WTC11 (cell line): Measurements from ENCODE around the gene GRM4. TPM values are rescaled to one million over a fixed set of nuclear protein-coding genes. Genes with fewer than 3 reads are reported as not detected.

Experiments used
- ATAC-seq: fragments of 200-7000 bp; cut with Tn5 transposase; 2 replicates; pipeline ENCODE4 v1.10.0; 2021; ENCODE audit warnings: mild to moderate bottlenecking, moderate library complexity
- CTCF ChIA-PET: fragments of 300-600 bp; sonication (Branson Sonifier 250); formaldehyde crosslinking; loops from one replicate; lab custom pipeline; 2021; ENCODE audit warnings: antibody characterized with exemption; lab: Charles Lee
- POLR2A ChIA-PET: fragments of 350-600 bp; sonication (Branson Sonifier 250); formaldehyde crosslinking; loops from one replicate; lab custom pipeline; 2021; ENCODE audit warnings: antibody characterized with exemption; lab: Charles Lee
- DNase-seq: peaks from one replicate; pipeline ENCODE4 v3.0.0; 2021; ENCODE audit warnings: low spot score
- H3K27ac Mint-ChIP-seq: 2 replicates; pipeline ENCODE4 v1.8.0; 2021; ENCODE audit warnings: mixed read lengths
- H3K27me3 Mint-ChIP-seq: 2 replicates; pipeline ENCODE4 v1.8.0; 2021; ENCODE audit warnings: low read depth, mild to moderate bottlenecking, moderate library complexity, mixed read lengths
- H3K36me3 Mint-ChIP-seq: 2 replicates; pipeline ENCODE4 v1.8.0; 2021; ENCODE audit warnings: mixed read lengths
- H3K4me1 Mint-ChIP-seq: 2 replicates; pipeline ENCODE4 v1.8.0; 2022; ENCODE audit warnings: mixed read lengths
- H3K4me3 Mint-ChIP-seq: 2 replicates; pipeline ENCODE4 v1.8.0; 2021; ENCODE audit warnings: mild to moderate bottlenecking, moderate library complexity, mixed read lengths
- H3K9me3 Mint-ChIP-seq: 2 replicates; pipeline ENCODE4 v1.8.0; 2021; ENCODE audit warnings: mixed read lengths
- FOXK1 ChIP-seq: sonication (generic); formaldehyde crosslinking; IDR thresholded peaks from 2 replicates; pipeline ENCODE4 v1.8.0; 2022; ENCODE audit warnings: mild to moderate bottlenecking, moderate library complexity, missing genetic modification reagents
- NR1H2 ChIP-seq: sonication (generic); formaldehyde crosslinking; IDR thresholded peaks from 2 replicates; pipeline ENCODE4 v1.9.0; 2021; ENCODE audit warnings: mild to moderate bottlenecking, moderate library complexity, missing genetic modification reagents
- NR2C2 ChIP-seq: sonication (generic); formaldehyde crosslinking; IDR thresholded peaks from 2 replicates; pipeline ENCODE4 v1.8.0; 2022; ENCODE audit warnings: mild to moderate bottlenecking, missing genetic modification reagents
- NR3C1 ChIP-seq: sonication (generic); formaldehyde crosslinking; conservative IDR thresholded peaks from 2 replicates; pipeline ENCODE4 v1.8.1; 2023; ENCODE audit warnings: low read depth, mild to moderate bottlenecking, missing genetic modification reagents
- PRRX2 ChIP-seq: fragments of 250-450 bp; sonication (Bioruptor Pico); IDR thresholded peaks from 2 replicates; pipeline ENCODE4 v1.8.0; 2021; ENCODE audit warnings: mild to moderate bottlenecking
- RORB ChIP-seq: fragments of 250-450 bp; sonication (Bioruptor Pico); IDR thresholded peaks from 2 replicates; pipeline ENCODE4 v1.9.0; 2021; ENCODE audit warnings: mild to moderate bottlenecking
- SMAD4 ChIP-seq: sonication (generic); formaldehyde crosslinking; IDR thresholded peaks from 2 replicates; pipeline ENCODE4 v1.8.0; 2022; ENCODE audit warnings: mild to moderate bottlenecking, missing genetic modification reagents
- ZNF121 ChIP-seq: sonication (generic); formaldehyde crosslinking; IDR thresholded peaks from 2 replicates; pipeline ENCODE4 v1.8.0; 2023; ENCODE audit warnings: missing genetic modification reagents
- ZNF138 ChIP-seq: sonication (generic); formaldehyde crosslinking; conservative IDR thresholded peaks from 2 replicates; pipeline ENCODE4 v1.8.1; 2022; ENCODE audit warnings: mild to moderate bottlenecking, moderate library complexity, missing genetic modification reagents
- total RNA-seq: library from RNA; stranded (reverse); gene quantifications from 3 replicates; pipeline ENCODE4 v1.2.3, GENCODE V29; 2021
- TF ChIP-seq, protein P1 (sequence below): fragments of 200-600 bp; IDR thresholded peaks from 2 replicates; pipeline ENCODE4 v1.8.0; 2022; ENCODE audit warnings: antibody characterized with exemption
- TF ChIP-seq, protein P2 (sequence below): sonication (generic); formaldehyde crosslinking; IDR thresholded peaks from 2 replicates; pipeline ENCODE4 v1.8.1; 2023; ENCODE audit warnings: mild to moderate bottlenecking, missing genetic modification reagents, borderline replicate concordance
- TF ChIP-seq, protein P3 (sequence below): fragments of 250-450 bp; sonication (Bioruptor Pico); conservative IDR thresholded peaks from 2 replicates; pipeline ENCODE4 v1.9.0; 2021; ENCODE audit warnings: mild to moderate bottlenecking
- TF ChIP-seq, protein P4 (sequence below): sonication (generic); formaldehyde crosslinking; IDR thresholded peaks from 2 replicates; pipeline ENCODE4 v1.8.1; 2023; ENCODE audit warnings: mild to moderate bottlenecking, missing genetic modification reagents
- TF ChIP-seq, protein P5 (sequence below): sonication (generic); formaldehyde crosslinking; IDR thresholded peaks from 2 replicates; pipeline ENCODE4 v1.8.1; 2023; ENCODE audit warnings: mild to moderate bottlenecking, missing genetic modification reagents, moderate library complexity
- TF ChIP-seq, protein P6 (sequence below): sonication (generic); formaldehyde crosslinking; IDR thresholded peaks from 2 replicates; pipeline ENCODE4 v1.8.0; 2022; ENCODE audit warnings: mild to moderate bottlenecking, missing genetic modification reagents

GRM4 gene
- total RNA-seq, 1 experiment from 2014 or later = 34.5 TPM

DNA sequence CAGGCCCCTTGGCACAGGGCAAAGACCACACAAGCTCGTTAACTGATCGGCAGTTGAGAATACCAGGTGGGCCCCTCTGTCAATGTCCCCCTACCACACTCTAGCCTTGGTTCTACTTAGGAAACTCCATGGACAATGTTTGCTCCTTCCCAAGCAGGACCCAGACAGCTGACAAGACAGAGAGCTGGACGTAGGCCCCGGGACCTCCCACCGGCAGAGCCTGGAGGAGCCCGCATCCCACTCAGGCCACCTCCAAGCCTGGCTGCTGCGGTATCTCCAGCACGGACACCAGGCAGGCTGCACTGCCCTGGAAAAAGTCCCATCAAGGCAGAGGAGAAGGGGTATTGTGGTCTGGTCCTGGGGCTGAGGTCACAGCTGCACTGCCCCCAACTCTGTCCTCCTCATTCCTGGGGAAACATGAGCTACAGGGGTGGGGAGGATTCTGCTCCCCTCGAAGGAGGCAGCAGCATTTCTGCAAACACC is 6.2 kb upstream of the GRM4 start:
- DNase-seq (peak; percentile 8), ATAC-seq (no peak)
- Mint-ChIP-seq H3K9me3 (no peaks in the 10 kb centered on the region), H3K36me3 (no peaks in the 10 kb centered on the region), H3K27ac (no peak overlapping the region), H3K4me1 (peaks cover 63% of the 10 kb centered on the region), H3K27me3 (peaks cover 68% of the 10 kb centered on the region), H3K4me3 (no peak overlapping the region)
- ChIA-PET POLR2A (interaction anchor here (0.6 kb wide), 1 partner anchor 174 kb away, joined by 4 read pairs; no protein-coding TSS in a partner anchor), CTCF (interaction anchor here (0.5 to 8.8 kb wide), 13 partner anchors 10 to 381 kb away, joined by 3 to 187 read pairs (median 5); no protein-coding TSS in a partner anchor)
- TF ChIP-seq NR3C1 (CRISPR knock-in tag) = no peak
- TF ChIP-seq ZNF138 (CRISPR knock-in tag) = no peak

DNA sequence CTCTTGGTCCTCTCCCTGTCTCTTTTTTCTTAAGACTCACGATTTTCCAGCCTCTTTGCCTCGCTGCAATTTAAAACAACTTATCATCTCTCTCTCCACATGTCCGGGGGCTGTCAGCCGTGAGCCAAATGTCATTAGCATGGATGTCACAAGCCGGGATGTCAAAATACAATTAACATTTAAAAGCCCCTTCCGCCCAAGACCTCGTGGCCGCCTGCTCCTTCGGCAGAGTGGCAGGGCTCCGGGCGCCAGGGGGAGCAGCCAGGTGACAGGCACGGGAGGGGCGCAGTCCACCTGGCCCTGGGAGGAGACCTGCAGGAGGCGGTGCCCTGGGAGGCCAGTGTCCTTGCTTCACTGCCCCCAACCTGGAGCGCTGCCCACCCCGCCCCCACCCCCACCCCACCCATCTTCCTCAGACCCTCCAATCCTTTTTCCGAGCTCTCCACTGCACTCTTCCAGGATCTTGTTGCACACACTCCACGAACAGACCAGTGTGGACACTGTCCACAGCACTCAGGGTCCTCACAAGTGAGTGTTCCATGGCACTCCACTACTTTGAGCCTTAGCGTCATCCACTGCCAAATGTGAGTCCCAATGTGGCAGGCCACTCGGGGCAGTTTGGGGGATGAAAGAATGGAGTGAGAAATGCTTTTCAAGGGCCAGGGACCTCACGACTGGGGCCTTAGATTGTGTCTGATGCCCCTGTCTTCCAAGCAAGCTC is 5.6 kb upstream of the GRM4 start:
- POLR2A ChIA-PET = interaction anchor here (0.6 kb wide), 1 partner anchor 175 kb away, joined by 4 read pairs; no protein-coding TSS in a partner anchor
- Mint-ChIP-seq H3K27me3 (peaks cover 73% of the 10 kb centered on the region), H3K4me3 (no peak overlapping the region)

DNA sequence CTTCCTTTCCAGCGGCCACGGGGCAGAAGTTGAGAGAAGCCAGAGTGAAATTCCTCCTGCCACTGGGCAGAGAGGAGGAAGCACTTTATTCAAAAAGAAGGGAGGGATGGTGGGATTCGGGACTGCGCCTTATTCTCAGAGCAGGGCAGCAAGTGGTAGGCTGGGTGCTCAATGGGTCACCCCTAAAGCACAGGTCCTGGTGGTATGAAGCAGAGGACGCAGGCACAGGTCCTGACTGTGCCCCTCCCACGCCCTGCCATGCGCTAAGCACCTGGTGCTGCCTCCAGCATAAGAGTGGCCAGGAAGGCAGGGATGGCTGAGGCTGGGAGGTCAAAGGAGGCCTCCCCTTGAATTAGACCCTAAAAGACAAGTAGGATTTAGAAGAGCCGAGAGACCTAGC is 4.9 kb upstream of the GRM4 start:
- no peak overlapping the region for H3K27ac Mint-ChIP-seq
- no peak for ATAC-seq
- H3K9me3 Mint-ChIP-seq = no peaks in the 10 kb centered on the region
- CTCF ChIA-PET = interaction anchor here (1.0 to 8.8 kb wide), 5 partner anchors 9 to 123 kb away, joined by 3 to 187 read pairs (median 8); no protein-coding TSS in a partner anchor
- TF ChIP-seq FOXK1 = no peak
- no peak for TF ChIP-seq RORB (CRISPR knock-in tag)
- TF ChIP-seq NR1H2 (CRISPR knock-in tag) = no peak
- no peak for TF ChIP-seq ZNF121 (CRISPR knock-in tag)
- TF ChIP-seq PRRX2 (CRISPR knock-in tag) = no peak
- TF ChIP-seq, protein P1, sequence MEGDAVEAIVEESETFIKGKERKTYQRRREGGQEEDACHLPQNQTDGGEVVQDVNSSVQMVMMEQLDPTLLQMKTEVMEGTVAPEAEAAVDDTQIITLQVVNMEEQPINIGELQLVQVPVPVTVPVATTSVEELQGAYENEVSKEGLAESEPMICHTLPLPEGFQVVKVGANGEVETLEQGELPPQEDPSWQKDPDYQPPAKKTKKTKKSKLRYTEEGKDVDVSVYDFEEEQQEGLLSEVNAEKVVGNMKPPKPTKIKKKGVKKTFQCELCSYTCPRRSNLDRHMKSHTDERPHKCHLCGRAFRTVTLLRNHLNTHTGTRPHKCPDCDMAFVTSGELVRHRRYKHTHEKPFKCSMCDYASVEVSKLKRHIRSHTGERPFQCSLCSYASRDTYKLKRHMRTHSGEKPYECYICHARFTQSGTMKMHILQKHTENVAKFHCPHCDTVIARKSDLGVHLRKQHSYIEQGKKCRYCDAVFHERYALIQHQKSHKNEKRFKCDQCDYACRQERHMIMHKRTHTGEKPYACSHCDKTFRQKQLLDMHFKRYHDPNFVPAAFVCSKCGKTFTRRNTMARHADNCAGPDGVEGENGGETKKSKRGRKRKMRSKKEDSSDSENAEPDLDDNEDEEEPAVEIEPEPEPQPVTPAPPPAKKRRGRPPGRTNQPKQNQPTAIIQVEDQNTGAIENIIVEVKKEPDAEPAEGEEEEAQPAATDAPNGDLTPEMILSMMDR = no peak
- TF ChIP-seq, protein P2, sequence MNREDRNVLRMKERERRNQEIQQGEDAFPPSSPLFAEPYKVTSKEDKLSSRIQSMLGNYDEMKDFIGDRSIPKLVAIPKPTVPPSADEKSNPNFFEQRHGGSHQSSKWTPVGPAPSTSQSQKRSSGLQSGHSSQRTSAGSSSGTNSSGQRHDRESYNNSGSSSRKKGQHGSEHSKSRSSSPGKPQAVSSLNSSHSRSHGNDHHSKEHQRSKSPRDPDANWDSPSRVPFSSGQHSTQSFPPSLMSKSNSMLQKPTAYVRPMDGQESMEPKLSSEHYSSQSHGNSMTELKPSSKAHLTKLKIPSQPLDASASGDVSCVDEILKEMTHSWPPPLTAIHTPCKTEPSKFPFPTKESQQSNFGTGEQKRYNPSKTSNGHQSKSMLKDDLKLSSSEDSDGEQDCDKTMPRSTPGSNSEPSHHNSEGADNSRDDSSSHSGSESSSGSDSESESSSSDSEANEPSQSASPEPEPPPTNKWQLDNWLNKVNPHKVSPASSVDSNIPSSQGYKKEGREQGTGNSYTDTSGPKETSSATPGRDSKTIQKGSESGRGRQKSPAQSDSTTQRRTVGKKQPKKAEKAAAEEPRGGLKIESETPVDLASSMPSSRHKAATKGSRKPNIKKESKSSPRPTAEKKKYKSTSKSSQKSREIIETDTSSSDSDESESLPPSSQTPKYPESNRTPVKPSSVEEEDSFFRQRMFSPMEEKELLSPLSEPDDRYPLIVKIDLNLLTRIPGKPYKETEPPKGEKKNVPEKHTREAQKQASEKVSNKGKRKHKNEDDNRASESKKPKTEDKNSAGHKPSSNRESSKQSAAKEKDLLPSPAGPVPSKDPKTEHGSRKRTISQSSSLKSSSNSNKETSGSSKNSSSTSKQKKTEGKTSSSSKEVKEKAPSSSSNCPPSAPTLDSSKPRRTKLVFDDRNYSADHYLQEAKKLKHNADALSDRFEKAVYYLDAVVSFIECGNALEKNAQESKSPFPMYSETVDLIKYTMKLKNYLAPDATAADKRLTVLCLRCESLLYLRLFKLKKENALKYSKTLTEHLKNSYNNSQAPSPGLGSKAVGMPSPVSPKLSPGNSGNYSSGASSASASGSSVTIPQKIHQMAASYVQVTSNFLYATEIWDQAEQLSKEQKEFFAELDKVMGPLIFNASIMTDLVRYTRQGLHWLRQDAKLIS (CRISPR knock-in tag) = no peak
- TF ChIP-seq NR2C2 (CRISPR knock-in tag) = no peak
- TF ChIP-seq, protein P3, sequence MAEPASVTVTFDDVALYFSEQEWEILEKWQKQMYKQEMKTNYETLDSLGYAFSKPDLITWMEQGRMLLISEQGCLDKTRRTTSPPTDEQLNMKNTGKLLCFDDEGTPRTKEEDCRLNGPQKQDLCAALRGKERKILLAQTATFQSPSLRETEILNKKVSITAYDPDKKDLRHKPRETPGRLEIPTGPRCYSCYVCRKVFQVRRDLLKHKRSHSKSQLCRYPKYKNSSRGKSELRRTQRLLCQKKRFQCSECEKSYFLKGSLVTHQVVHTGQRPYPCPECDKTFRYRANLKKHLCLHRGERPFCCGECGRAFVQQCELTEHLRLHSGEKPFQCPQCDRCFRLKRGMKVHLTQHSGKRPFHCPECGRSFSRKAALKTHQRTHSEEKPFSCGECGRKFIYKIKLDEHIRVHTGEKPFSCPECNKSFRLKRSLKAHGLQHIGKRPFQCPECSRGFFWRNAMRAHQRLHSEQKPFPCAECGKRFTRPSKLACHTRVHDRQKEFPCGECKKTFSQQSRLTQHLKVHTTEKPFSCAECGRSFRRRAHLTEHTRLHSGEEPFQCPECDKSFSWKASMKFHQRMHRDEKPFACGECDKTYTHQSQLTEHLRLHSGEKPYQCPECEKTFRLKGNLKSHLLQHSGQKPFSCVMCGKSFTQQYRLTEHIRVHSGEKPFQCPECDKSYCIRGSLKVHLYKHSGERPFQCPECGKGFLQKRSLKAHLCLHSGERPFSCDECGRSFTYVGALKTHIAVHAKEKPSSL (CRISPR knock-in tag) = no peak
- POLR2A ChIA-PET = no interaction called here
- H3K27me3 Mint-ChIP-seq = peaks cover 73% of the 10 kb centered on the region
- H3K36me3 Mint-ChIP-seq = no peaks in the 10 kb centered on the region
- H3K4me3 Mint-ChIP-seq = no peak overlapping the region
- peak; percentile 17 for DNase-seq
- peaks cover 70% of the 10 kb centered on the region for H3K4me1 Mint-ChIP-seq

More for the DNA sequence above, 5.6 kb upstream of the GRM4 start:
- H3K36me3 Mint-ChIP-seq = no peaks in the 10 kb centered on the region
- ATAC-seq (peak; percentile 24), DNase-seq (peak; percentile 71)
- no peaks in the 10 kb centered on the region for H3K9me3 Mint-ChIP-seq
- peaks cover 68% of the 10 kb centered on the region for H3K4me1 Mint-ChIP-seq
- CTCF ChIA-PET = interaction anchor here (0.8 to 8.8 kb wide), 12 partner anchors 10 to 380 kb away, joined by 3 to 187 read pairs (median 5); no protein-coding TSS in a partner anchor
- H3K27ac Mint-ChIP-seq = no peak overlapping the region; the same call in 1 of the 2 replicates
- TF ChIP-seq, protein P4, sequence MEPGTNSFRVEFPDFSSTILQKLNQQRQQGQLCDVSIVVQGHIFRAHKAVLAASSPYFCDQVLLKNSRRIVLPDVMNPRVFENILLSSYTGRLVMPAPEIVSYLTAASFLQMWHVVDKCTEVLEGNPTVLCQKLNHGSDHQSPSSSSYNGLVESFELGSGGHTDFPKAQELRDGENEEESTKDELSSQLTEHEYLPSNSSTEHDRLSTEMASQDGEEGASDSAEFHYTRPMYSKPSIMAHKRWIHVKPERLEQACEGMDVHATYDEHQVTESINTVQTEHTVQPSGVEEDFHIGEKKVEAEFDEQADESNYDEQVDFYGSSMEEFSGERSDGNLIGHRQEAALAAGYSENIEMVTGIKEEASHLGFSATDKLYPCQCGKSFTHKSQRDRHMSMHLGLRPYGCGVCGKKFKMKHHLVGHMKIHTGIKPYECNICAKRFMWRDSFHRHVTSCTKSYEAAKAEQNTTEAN = no peak
- no peak for TF ChIP-seq SMAD4 (CRISPR knock-in tag)
- TF ChIP-seq, protein P5, sequence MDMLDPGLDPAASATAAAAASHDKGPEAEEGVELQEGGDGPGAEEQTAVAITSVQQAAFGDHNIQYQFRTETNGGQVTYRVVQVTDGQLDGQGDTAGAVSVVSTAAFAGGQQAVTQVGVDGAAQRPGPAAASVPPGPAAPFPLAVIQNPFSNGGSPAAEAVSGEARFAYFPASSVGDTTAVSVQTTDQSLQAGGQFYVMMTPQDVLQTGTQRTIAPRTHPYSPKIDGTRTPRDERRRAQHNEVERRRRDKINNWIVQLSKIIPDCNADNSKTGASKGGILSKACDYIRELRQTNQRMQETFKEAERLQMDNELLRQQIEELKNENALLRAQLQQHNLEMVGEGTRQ (CRISPR knock-in tag) = peak; percentile 50; the same call in 1 of the 2 replicates
- TF ChIP-seq, protein P6, sequence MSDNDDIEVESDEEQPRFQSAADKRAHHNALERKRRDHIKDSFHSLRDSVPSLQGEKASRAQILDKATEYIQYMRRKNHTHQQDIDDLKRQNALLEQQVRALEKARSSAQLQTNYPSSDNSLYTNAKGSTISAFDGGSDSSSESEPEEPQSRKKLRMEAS (CRISPR knock-in tag) = peak; percentile 81
- TF ChIP-seq, all 79 proteins: peak for 2
